ENCODE results near the gene KCMF1. TPM values are rescaled to one million over a fixed set of nuclear protein-coding genes. Genes with fewer than 3 reads are reported as not detected.

The KCMF1 gene
- total and polyA plus RNA-seq, 2 of the 13 experiments (the other 11 are each of a cell fraction or from before 2014, with no cell fraction given) = 62.1 to 116 TPM

DNA sequence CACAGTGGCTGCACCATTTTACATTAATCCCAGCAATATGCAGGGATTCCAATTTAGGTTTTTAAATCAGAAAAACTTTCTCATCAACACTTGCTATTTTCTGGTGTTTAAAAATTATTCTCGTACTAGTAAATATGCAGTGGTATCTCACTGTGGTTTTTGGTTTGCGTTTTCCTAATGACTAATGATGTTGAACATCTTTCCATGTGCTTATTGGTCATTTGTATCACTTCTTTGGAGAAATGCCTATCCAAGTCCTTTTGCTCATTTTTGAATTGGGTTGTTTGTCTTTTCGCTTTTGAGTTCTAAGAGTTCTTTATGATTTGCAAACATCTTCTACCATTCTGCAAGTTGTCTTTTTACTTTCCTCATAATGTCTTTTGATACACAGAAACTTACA lies 100.1 kb downstream of the KCMF1 start:
- no peak overlapping the region for H2AFZ ChIP-seq (ENCODE audit: low read length)
- 45% methylated on average over 3 of the region's 3 CpGs for WGBS (ENCODE audit: low lambda C conversion rate)
- ATAC-seq (no peak), DNase-seq (ENCODE audit: low spot score) (no peak), FAIRE-seq (no peak)
- ChIA-PET POLR2A (no interaction called here), CTCF (ENCODE audit: low intra/inter-chr PET ratio, low total read pairs) (interaction anchor here (0.7 kb wide), 1 partner anchor 229 kb away, joined by 3 read pairs; no protein-coding TSS in a partner anchor)
- H3K4me2 ChIP-seq (ENCODE audit: low read depth, low read length) = no peak overlapping the region
- H3K9me3 ChIP-seq (ENCODE audit: low read length) = no peaks in the 10 kb centered on the region
- no peaks in the 10 kb centered on the region for H4K20me1 ChIP-seq (ENCODE audit: insufficient read depth, low read length)
- no peaks in the 10 kb centered on the region for H3K79me2 ChIP-seq (ENCODE audit: insufficient read depth, low read length)
- H3K27me3 ChIP-seq (ENCODE audit: control insufficient read depth in 1 of 2, insufficient read depth in 2 of 2, low read length in 2 of 2) = peaks cover 0 to 16% of the 10 kb centered on the region in 2 experiments; a peak in 2 of 5 replicates
- in situ Hi-C loops (cut with HindIII; ENCODE audit: extremely low pct_ligation_motif_present, low pct_unique_long_range_greater_than_20kb) (no loop called here), intact Hi-C loops (cut with micrococcal nuclease; ENCODE audit: unreplicated experiment) (no loop called here)
- BruUV-seq (replicated peaks) = no TSS peak
- peaks cover 15% of the 10 kb centered on the region for H3K4me1 ChIP-seq (ENCODE audit: insufficient read depth, low read length)
- TF ChIP-seq ZNF513 (CRISPR knock-in tag; conservative IDR thresholded peaks at IDR 0.05) (no peak), ZNF343 (CRISPR knock-in tag; IDR thresholded peaks at IDR 0.05) (no peak), ZNF761 (CRISPR knock-in tag; conservative IDR thresholded peaks at IDR 0.05) (no peak), CHCHD3 (CRISPR knock-in tag; IDR thresholded peaks at IDR 0.05) (no peak)
- TF ChIP-seq, protein P1, sequence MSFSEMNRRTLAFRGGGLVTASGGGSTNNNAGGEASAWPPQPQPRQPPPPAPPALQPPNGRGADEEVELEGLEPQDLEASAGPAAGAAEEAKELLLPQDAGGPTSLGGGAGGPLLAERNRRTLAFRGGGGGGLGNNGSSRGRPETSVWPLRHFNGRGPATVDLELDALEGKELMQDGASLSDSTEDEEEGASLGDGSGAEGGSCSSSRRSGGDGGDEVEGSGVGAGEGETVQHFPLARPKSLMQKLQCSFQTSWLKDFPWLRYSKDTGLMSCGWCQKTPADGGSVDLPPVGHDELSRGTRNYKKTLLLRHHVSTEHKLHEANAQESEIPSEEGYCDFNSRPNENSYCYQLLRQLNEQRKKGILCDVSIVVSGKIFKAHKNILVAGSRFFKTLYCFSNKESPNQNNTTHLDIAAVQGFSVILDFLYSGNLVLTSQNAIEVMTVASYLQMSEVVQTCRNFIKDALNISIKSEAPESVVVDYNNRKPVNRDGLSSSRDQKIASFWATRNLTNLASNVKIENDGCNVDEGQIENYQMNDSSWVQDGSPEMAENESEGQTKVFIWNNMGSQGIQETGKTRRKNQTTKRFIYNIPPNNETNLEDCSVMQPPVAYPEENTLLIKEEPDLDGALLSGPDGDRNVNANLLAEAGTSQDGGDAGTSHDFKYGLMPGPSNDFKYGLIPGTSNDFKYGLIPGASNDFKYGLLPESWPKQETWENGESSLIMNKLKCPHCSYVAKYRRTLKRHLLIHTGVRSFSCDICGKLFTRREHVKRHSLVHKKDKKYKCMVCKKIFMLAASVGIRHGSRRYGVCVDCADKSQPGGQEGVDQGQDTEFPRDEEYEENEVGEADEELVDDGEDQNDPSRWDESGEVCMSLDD (CRISPR knock-in tag; IDR thresholded peaks at IDR 0.05; ENCODE audit: borderline replicate concordance) = no peak
- no peaks in the 10 kb centered on the region for H3K36me3 ChIP-seq (replicated peaks in 1 of 2; ENCODE audit: control insufficient read depth in 1 of 2, insufficient read depth in 2 of 2, low read length in 2 of 2)
- no peak overlapping the region for H3K27ac ChIP-seq (ENCODE audit: extremely low read length, insufficient read depth, low read length)
- no peak overlapping the region for H3K4me3 ChIP-seq (replicated peaks in 1 of 3; ENCODE audit: insufficient read depth in 1 of 3, low read depth in 2 of 3, low read length in 3 of 3)
- no peak overlapping the region for H3K9ac ChIP-seq (ENCODE audit: insufficient read depth, low read depth, low read length)
